IMR-90 (cell line): ENCODE measurements around the gene ADGRG1. TPM values are rescaled to one million over a fixed set of nuclear protein-coding genes. Genes with fewer than 3 reads are reported as not detected.

Experiments
- ATAC-seq: fragments of 200-7000 bp; cut with Tn5 transposase; 2 replicates; pipeline ENCODE4 v1.9.1; 2020; ENCODE audit warnings: low read depth, mild to moderate bottlenecking, moderate library complexity
- BruUV-seq: library from RNA; stranded (reverse); fragments of 400-500 nt; replicated peaks from 2 replicates; lab custom pipeline; 2021; lab: Mats Ljungman, UMichigan
- CTCF ChIA-PET: fragments of 300-600 bp; formaldehyde crosslinking; extraction: SDS; loops from one replicate; lab custom pipeline; 2021; ENCODE audit warnings: antibody characterized with exemption; lab: Yijun Ruan, JAX
- POLR2A ChIA-PET: fragments of 300-600 bp; sonication (Branson Sonifier 250); formaldehyde crosslinking; loops from one replicate; lab custom pipeline; 2022; ENCODE audit warnings: antibody characterized with exemption; ENCODE audit not compliant: unreplicated experiment; lab: Charles Lee
- DNase-seq: peaks from one replicate; pipeline ENCODE4 v3.0.0; 2013
- H2AFZ ChIP-seq: replicated peaks from 2 replicates; pipeline ENCODE3; 2013; ENCODE audit warnings: low read length, mild to moderate bottlenecking; ENCODE audit not compliant: poor library complexity
- H2AK5ac ChIP-seq: 2 replicates; pipeline ENCODE4 v1.6.1; 2013; ENCODE audit warnings: low read depth, low read length, inconsistent platforms
- H2AK9ac ChIP-seq: replicated peaks from 2 replicates; pipeline ENCODE3; 2013; ENCODE audit warnings: mild to moderate bottlenecking, low read depth, low read length, moderate library complexity; ENCODE audit not compliant: poor library complexity
- H2BK120ac ChIP-seq: 2 replicates; pipeline ENCODE4 v1.6.1; 2013; ENCODE audit warnings: low read depth, low read length, inconsistent platforms
- H2BK15ac ChIP-seq: 3 replicates; pipeline ENCODE4 v1.6.1; 2013; ENCODE audit warnings: low read depth, low read length, inconsistent platforms
- H2BK20ac ChIP-seq: 2 replicates; pipeline ENCODE4 v1.6.1; 2013; ENCODE audit warnings: low read depth, mild to moderate bottlenecking, inconsistent platforms, low read length, moderate library complexity
- H2BK5ac ChIP-seq: 2 replicates; pipeline ENCODE4 v1.6.1; 2013; ENCODE audit warnings: mild to moderate bottlenecking, low read depth, low read length, inconsistent platforms; ENCODE audit not compliant: poor library complexity, severe bottlenecking
- H3K14ac ChIP-seq: replicated peaks from 2 replicates; pipeline ENCODE4 v1.6.1; 2013; ENCODE audit warnings: low read depth, low read length, inconsistent platforms
- H3K18ac ChIP-seq: 2 replicates; pipeline ENCODE4 v1.6.1; 2013; ENCODE audit warnings: low read depth, low read length, control low read depth
- H3K23ac ChIP-seq: 2 replicates; pipeline ENCODE4 v1.6.1; 2013; ENCODE audit warnings: low read depth, low read length, inconsistent platforms
- H3K27ac ChIP-seq: 2 replicates; pipeline ENCODE4 v1.5.1; 2013; ENCODE audit warnings: mild to moderate bottlenecking, control low read depth, low read length; ENCODE audit not compliant: insufficient read depth
- H3K27me3 ChIP-seq: 2 replicates; pipeline ENCODE4 v1.6.1; 2013; ENCODE audit warnings: low read length; ENCODE audit not compliant: control insufficient read depth, insufficient read depth
- H3K36me3 ChIP-seq: 2 replicates; pipeline ENCODE4 v1.6.1; 2013; ENCODE audit warnings: low read length, mixed read lengths; ENCODE audit not compliant: control insufficient read depth, insufficient read depth
- H3K4ac ChIP-seq: 2 replicates; pipeline ENCODE4 v1.6.1; 2013; ENCODE audit warnings: low read depth, low read length, inconsistent platforms
- H3K4me1 ChIP-seq: 2 replicates; pipeline ENCODE4 v1.6.1; 2013; ENCODE audit warnings: low read length, mixed read lengths; ENCODE audit not compliant: control insufficient read depth, insufficient read depth
- H3K4me2 ChIP-seq: 2 replicates; pipeline ENCODE4 v1.6.1; 2013; ENCODE audit warnings: low read depth, mild to moderate bottlenecking, control low read depth, low read length, moderate library complexity
- H3K4me3 ChIP-seq: 2 replicates; pipeline ENCODE4 v1.5.1; 2013; ENCODE audit warnings: low read depth, mild to moderate bottlenecking, control low read depth, low read length, moderate library complexity; ENCODE audit not compliant: insufficient read depth
- H3K56ac ChIP-seq: 2 replicates; pipeline ENCODE4 v1.6.1; 2013; ENCODE audit warnings: low read length, inconsistent platforms; ENCODE audit not compliant: insufficient read depth; ENCODE audit errors: extremely low read depth
- H3K79me1 ChIP-seq, 2 experiments: 2 replicates each; pipeline ENCODE4 v1.6.1; 2013; ENCODE audit warnings: low read length in 2 of 2, inconsistent platforms in 1 of 2, low read depth in 1 of 2
- H3K9ac ChIP-seq: 2 replicates; pipeline ENCODE4 v1.6.1; 2013; ENCODE audit warnings: low read depth, low read length, control low read depth
- H3K9me1 ChIP-seq: 2 replicates; pipeline ENCODE4 v1.6.1; 2013; ENCODE audit warnings: low read length, inconsistent platforms; ENCODE audit not compliant: insufficient read depth
- H3K9me3 ChIP-seq: 2 replicates; pipeline ENCODE4 v1.6.1; 2013; ENCODE audit warnings: low read length; ENCODE audit not compliant: control insufficient read depth, insufficient read depth
- H4K20me1 ChIP-seq: 2 replicates; pipeline ENCODE4 v1.6.1; 2013; ENCODE audit warnings: low read length, inconsistent platforms; ENCODE audit not compliant: insufficient read depth
- H4K5ac ChIP-seq: 2 replicates; pipeline ENCODE4 v1.6.1; 2013; ENCODE audit warnings: mild to moderate bottlenecking, low read depth, low read length, control low read depth
- H4K8ac ChIP-seq, 2 experiments: 2 replicates each; pipeline ENCODE4 v1.6.1; 2013; ENCODE audit warnings: low read depth in 2 of 2, low read length in 2 of 2, control low read depth in 1 of 2, inconsistent platforms in 1 of 2
- H4K91ac ChIP-seq: 2 replicates; pipeline ENCODE4 v1.6.1; 2013; ENCODE audit warnings: low read depth, low read length, inconsistent platforms; ENCODE audit not compliant: insufficient read depth
- ELK1 ChIP-seq: fragments of 150-350 bp; IDR thresholded peaks from 2 replicates; pipeline ENCODE4 v1.6.1; 2016; ENCODE audit warnings: low read depth, mild to moderate bottlenecking, low read length, moderate library complexity, borderline replicate concordance
- FOS ChIP-seq: fragments of 150-350 bp; IDR thresholded peaks from 2 replicates; pipeline ENCODE4 v1.6.1; 2016; ENCODE audit warnings: low read depth, low read length
- MXI1 ChIP-seq: IDR thresholded peaks from 2 replicates; pipeline ENCODE4 v1.6.1; 2012; ENCODE audit warnings: low read depth, mild to moderate bottlenecking, low read length, moderate library complexity, borderline replicate concordance
- POLR2A ChIP-seq: IDR thresholded peaks from 2 replicates; pipeline ENCODE4 v1.6.1; 2012; ENCODE audit warnings: mild to moderate bottlenecking, low read depth, low read length
- RFX5 ChIP-seq: IDR thresholded peaks from 2 replicates; pipeline ENCODE4 v1.8.0; 2012; ENCODE audit warnings: low read depth, mild to moderate bottlenecking, low read length, moderate library complexity
- SMC3 ChIP-seq: fragments of 150-350 bp; IDR thresholded peaks from 2 replicates; pipeline ENCODE4 v1.6.1; 2016; ENCODE audit warnings: low read depth, mild to moderate bottlenecking, antibody characterized with exemption, low read length, moderate library complexity
- USF2 ChIP-seq: fragments of 150-350 bp; IDR thresholded peaks from 2 replicates; pipeline ENCODE4 v1.6.1; 2017; ENCODE audit warnings: mild to moderate bottlenecking, antibody characterized with exemption, low read length, low read depth
- WGBS, 2 experiments: methylation state at CpG; one replicate each; pipeline versions ENCODE4 v1.1.5 to v1.1.7; 2013; ENCODE audit warnings: missing lambda C conversion rate in 2 of 2; ENCODE audit not compliant: insufficient read length in 1 of 2; ENCODE audit errors: extremely low coverage in 2 of 2; 5-methylcytosine and 5-hydroxymethylcytosine counted together
- dilution Hi-C: fragments of 300-500 bp; cut with HindIII; formaldehyde crosslinking; loops from one replicate; pipeline ENCODE4 v1.14.3; 2018; ENCODE audit warnings: low sequenced_read_pairs; ENCODE audit not compliant: unreplicated experiment
- in situ Hi-C: fragments of 300-500 bp; cut with MboI; formaldehyde crosslinking; loops from 3 replicates; pipeline ENCODE4 v1.14.3; 2019; ENCODE audit warnings: low sequenced_read_pairs, inconsistent platforms, mixed read lengths
- intact Hi-C: fragments of 100-400 bp; cut with micrococcal nuclease; formaldehyde crosslinking; loops from 2 replicates; pipeline ENCODE4 v1.10.0; 2022
- polyA plus RNA-seq, 3 experiments: library from polyadenylated mRNA; depleted of rRNA; stranded (reverse); fragments of >200 nt; gene quantifications; 2 replicates each; pipeline ENCODE4 v1.2.3, GENCODE V29; 2012; ENCODE audit warnings: low replicate concordance in 1 of 3
- total RNA-seq: library from RNA; depleted of rRNA; stranded (reverse); fragments of >200 nt; gene quantifications from 2 replicates; pipeline ENCODE4 v1.2.3, GENCODE V29; 2012

The ADGRG1 gene
- total and polyA plus RNA-seq, 2 of the 4 experiments (the other 2 are of a cell fraction) = 0.90 to 8.4 TPM

DNA sequence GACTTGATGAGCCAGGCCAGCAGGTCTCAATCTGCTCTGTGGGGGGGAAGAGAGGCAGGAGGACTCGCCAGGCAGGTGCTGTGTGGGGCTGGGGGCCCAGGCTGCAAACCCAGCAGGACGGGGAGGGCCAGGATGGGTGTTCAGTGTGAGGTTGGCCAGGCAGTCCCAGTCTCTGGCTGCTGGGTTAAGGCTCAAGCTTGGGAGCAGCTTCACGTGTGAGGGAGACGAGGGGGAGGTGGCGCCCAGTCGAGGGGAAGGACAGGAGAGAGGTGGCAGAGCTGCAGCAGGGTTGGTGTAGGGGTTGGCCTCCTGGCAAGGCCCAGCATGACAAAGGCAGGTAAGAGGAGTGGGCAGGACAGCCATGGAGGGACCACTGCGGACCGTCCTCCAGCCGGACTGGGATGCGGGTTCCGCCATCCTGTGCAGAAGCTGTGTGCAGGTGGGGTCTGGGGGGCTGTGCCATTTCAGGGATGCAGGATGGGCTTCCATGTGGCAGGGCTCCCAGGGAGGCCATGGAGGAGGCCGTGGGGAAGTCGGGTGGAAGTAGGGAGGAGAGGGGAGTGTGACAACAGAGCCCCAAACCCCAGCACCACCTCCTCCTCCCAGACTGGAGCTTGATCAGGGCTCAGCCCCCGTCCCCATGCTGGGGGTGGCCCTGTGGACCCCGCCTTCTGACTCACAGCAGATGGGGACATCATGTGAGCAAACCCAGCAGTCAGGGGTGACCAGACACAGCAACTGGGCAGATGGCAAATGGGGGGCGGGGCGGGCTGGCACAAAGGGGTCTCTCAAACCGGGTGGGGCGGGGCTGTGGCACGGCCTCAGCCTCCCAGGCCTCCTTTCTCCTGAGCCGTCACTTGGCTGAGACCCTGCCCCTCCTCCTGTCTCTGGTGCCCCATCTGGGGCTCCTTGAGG is 2.8 kb downstream of the ADGRG1 start:
- Histone ChIP-seq H4K91ac (no peak overlapping the region), H2AFZ (no peak overlapping the region), H3K9me1 (peaks cover 15% of the 10 kb centered on the region), H3K4me3 (no peak overlapping the region), H3K56ac (no peak overlapping the region), H3K27ac (no peak overlapping the region), H3K36me3 (no peaks in the 10 kb centered on the region), H3K27me3 (0 out of 2 replicates have a peak, but pooled peaks cover 2% of the 10 kb centered on the region), H3K4me2 (no peak overlapping the region), H2BK5ac (no peak overlapping the region), H2BK120ac (no peak overlapping the region; the same call in 1 of the 2 replicates), H2AK5ac (peak overlapping the region; percentile 6), H3K18ac (no peak overlapping the region), H2BK20ac (no peak overlapping the region), H3K4me1 (peaks cover 24% of the 10 kb centered on the region), H3K9ac (no peak overlapping the region), H4K20me1 (no peaks in the 10 kb centered on the region; the same call in 1 of the 2 replicates), H2BK15ac (no peak overlapping the region), H2AK9ac (peak overlapping the region; percentile 13), H4K5ac (no peak overlapping the region), H3K4ac (peak overlapping the region; percentile 15; the same call in 1 of the 2 replicates), H3K79me1 (peaks cover 0 to 5% of the 10 kb centered on the region in 2 experiments; a peak in 1 of 4 replicates), H3K23ac (no peak overlapping the region), H3K9me3 (no peaks in the 10 kb centered on the region), H4K8ac (no peak overlapping the region), H3K14ac (no peak overlapping the region)
- ATAC-seq (no peak), DNase-seq (no peak)
- CTCF ChIA-PET = no interaction called here
- no peak for TF ChIP-seq USF2
- no peak for TF ChIP-seq SMC3
- no peak for TF ChIP-seq ELK1
- TF ChIP-seq MXI1 = no peak
- no peak for TF ChIP-seq RFX5
- no peak for TF ChIP-seq FOS
- TF ChIP-seq POLR2A = no peak
- POLR2A ChIA-PET = no interaction called here
- WGBS, 2 experiments = 88% methylated on average over 12 of the region's 21 CpGs; no CpG with 5 or more reads in 1 of the 2 experiments
- dilution Hi-C loops = no loop called here
- in situ Hi-C loops = no loop called here
- intact Hi-C loops = no loop called here
- BruUV-seq = no TSS peak
